Mononuclear cell (primary cell): ENCODE data around the gene IPMK. TPM values are rescaled to one million over a fixed set of nuclear protein-coding genes. Genes with fewer than 3 reads are reported as not detected.
"Not testable (repeated sequence)": the region's sequence is repeated elsewhere in the genome, so short reads cannot be mapped to it uniquely, and the experiment has no call there.

Source experiments
- H3K27me3 ChIP-seq: 2 replicates; pipeline ENCODE4 v1.6.0; 2011; ENCODE audit warnings: low read length, control low read depth; ENCODE audit not compliant: insufficient read depth
- H3K4me1 ChIP-seq: 2 replicates; pipeline ENCODE4 v1.5.1; 2011; ENCODE audit warnings: mild to moderate bottlenecking, low read length, control low read depth; ENCODE audit not compliant: insufficient read depth
- H3K4me3 ChIP-seq: 2 replicates; pipeline ENCODE4 v1.5.1; 2011; ENCODE audit warnings: mild to moderate bottlenecking, low read length, moderate library complexity
- H3K9me3 ChIP-seq: 2 replicates; pipeline ENCODE4 v1.5.1; 2011; ENCODE audit warnings: low read depth, mild to moderate bottlenecking, control low read depth, low read length
- total RNA-seq: library from RNA; depleted of rRNA; stranded (reverse); fragments of >200 nt; gene quantifications from one replicate; pipeline ENCODE4 v1.2.3, GENCODE V29; 2012

IPMK gene
- total RNA-seq, 1 donor = 3.5 TPM

GRCh38 chr10:58256013-58256780 lies 11.5 kb downstream of the IPMK start:
- not testable (repeated sequence) for H3K9me3 ChIP-seq, H3K4me3 ChIP-seq, H3K27me3 ChIP-seq, H3K4me1 ChIP-seq

- H3K4me1 ChIP-seq = no peaks in the 10 kb centered on the region
- no peaks in the 10 kb centered on the region for H3K27me3 ChIP-seq
- H3K4me3 ChIP-seq = no peak overlapping the region
- peaks cover 6% of the 10 kb centered on the region for H3K9me3 ChIP-seq
These were observed 13.1 kb downstream of the IPMK start for GRCh38 chr10:58254644-58255043.

GRCh38 chr10:58253184-58253583 lies 14.5 kb downstream of the IPMK start:
- no peak overlapping the region for H3K4me3 ChIP-seq
- no peaks in the 10 kb centered on the region for H3K27me3 ChIP-seq
- H3K4me1 ChIP-seq = no peaks in the 10 kb centered on the region
- H3K9me3 ChIP-seq = peaks cover 6% of the 10 kb centered on the region

GRCh38 chr10:58244666-58245065 lies 23.0 kb downstream of the IPMK start:
- H3K9me3 ChIP-seq, H3K4me1 ChIP-seq, H3K4me3 ChIP-seq, H3K27me3 ChIP-seq: not testable (repeated sequence)

- H3K4me1 ChIP-seq = not testable (repeated sequence)
These were observed 23.5 kb downstream of the IPMK start for GRCh38 chr10:58244242-58244641.

GRCh38 chr10:58243801-58244200 lies 23.9 kb downstream of the IPMK start:
- H3K27me3 ChIP-seq, H3K9me3 ChIP-seq, H3K4me3 ChIP-seq, H3K4me1 ChIP-seq: not testable (repeated sequence)

More at GRCh38 chr10:58244242-58244641, 23.5 kb downstream of the IPMK start:
- not testable (repeated sequence) for H3K4me3 ChIP-seq, H3K9me3 ChIP-seq, H3K27me3 ChIP-seq

- Histone ChIP-seq H3K4me3 (no peak overlapping the region), H3K27me3 (no peaks in the 10 kb centered on the region), H3K4me1 (peaks cover 4% of the 10 kb centered on the region), H3K9me3 (no peaks in the 10 kb centered on the region)
These were observed 24.4 kb downstream of the IPMK start for GRCh38 chr10:58243269-58243668.

- Histone ChIP-seq H3K27me3 (no peaks in the 10 kb centered on the region), H3K4me3 (no peak overlapping the region), H3K4me1 (peaks cover 4% of the 10 kb centered on the region)
These were observed 26.3 kb downstream of the IPMK start for GRCh38 chr10:58241346-58241745.

GRCh38 chr10:58240531-58240930 lies 27.2 kb downstream of the IPMK start:
- peaks cover 4% of the 10 kb centered on the region for H3K4me1 ChIP-seq
- no peak overlapping the region for H3K4me3 ChIP-seq
- no peaks in the 10 kb centered on the region for H3K9me3 ChIP-seq
- no peaks in the 10 kb centered on the region for H3K27me3 ChIP-seq

More at GRCh38 chr10:58241346-58241745, 26.3 kb downstream of the IPMK start:
- H3K9me3 ChIP-seq = no peaks in the 10 kb centered on the region

- no peak overlapping the region for H3K4me3 ChIP-seq
- H3K9me3 ChIP-seq = no peaks in the 10 kb centered on the region
- H3K27me3 ChIP-seq = no peaks in the 10 kb centered on the region
- peaks cover 4% of the 10 kb centered on the region for H3K4me1 ChIP-seq
These were observed 28.0 kb downstream of the IPMK start for GRCh38 chr10:58239561-58240169.

GRCh38 chr10:58237014-58237834 lies 30.5 kb downstream of the IPMK start:
- Histone ChIP-seq H3K9me3 (no peaks in the 10 kb centered on the region), H3K27me3 (no peaks in the 10 kb centered on the region), H3K4me3 (no peak overlapping the region), H3K4me1 (peaks cover 4% of the 10 kb centered on the region)

- H3K4me3 ChIP-seq, H3K27me3 ChIP-seq, H3K9me3 ChIP-seq, H3K4me1 ChIP-seq: not testable (repeated sequence)
These were observed 37.8 kb downstream of the IPMK start for GRCh38 chr10:58229856-58230255.

- H3K4me3 ChIP-seq = no peak overlapping the region
- H3K4me1 ChIP-seq = no peaks in the 10 kb centered on the region
- H3K9me3 ChIP-seq = no peaks in the 10 kb centered on the region
These were observed 42.0 kb downstream of the IPMK start for GRCh38 chr10:58225654-58226053.

GRCh38 chr10:58220769-58221451 lies 46.8 kb downstream of the IPMK start:
- Histone ChIP-seq H3K27me3 (no peaks in the 10 kb centered on the region), H3K4me1 (no peaks in the 10 kb centered on the region), H3K4me3 (no peak overlapping the region), H3K9me3 (no peaks in the 10 kb centered on the region)

More at GRCh38 chr10:58225654-58226053, 42.0 kb downstream of the IPMK start:
- H3K27me3 ChIP-seq = no peaks in the 10 kb centered on the region

- H3K4me3 ChIP-seq = no peak overlapping the region
- no peaks in the 10 kb centered on the region for H3K27me3 ChIP-seq
- H3K9me3 ChIP-seq = no peaks in the 10 kb centered on the region
- no peaks in the 10 kb centered on the region for H3K4me1 ChIP-seq
These were observed 47.8 kb downstream of the IPMK start for GRCh38 chr10:58219875-58220274.
